HL-60 (cell line): ENCODE results near the gene ZG16.

Source experiments
- CTCF ChIP-seq: IDR thresholded peaks from one replicate; pipeline ENCODE4 v1.5.1; 2011; ENCODE audit warnings: low read length, control low read depth, inconsistent platforms; ENCODE audit not compliant: insufficient read depth
- GABPA ChIP-seq: IDR thresholded peaks from 2 replicates; pipeline ENCODE4 v1.6.1; 2012; ENCODE audit warnings: low read depth
- POLR2AphosphoS5 ChIP-seq: IDR thresholded peaks from 2 replicates; pipeline ENCODE4 v1.6.1; 2012; ENCODE audit warnings: low read depth
- REST ChIP-seq: IDR thresholded peaks from 2 replicates; pipeline ENCODE4 v1.6.1; 2012; ENCODE audit warnings: low read depth; ENCODE audit not compliant: insufficient replicate concordance

- TF ChIP-seq CTCF: no peak
- TF ChIP-seq POLR2AphosphoS5: no peak
- no peak for TF ChIP-seq GABPA
- no peak for TF ChIP-seq REST
Observed at GRCh38 chr16:29806099-29806579, 28.1 kb downstream of the ZG16 start, which contains the start of gene MAZ.
